Measurements from ENCODE around the gene FNDC3A.

Gene FNDC3A

GRCh38 chr13:49098198-49098597 is 122.5 kb downstream of the FNDC3A start:
- Histone ChIP-seq H3K4me3 (ENCODE audit: low read depth, low read length) (no peak overlapping the region), H3K4me1 (no peaks in the 10 kb centered on the region), H3K9ac (no peak overlapping the region), H3K27me3 (ENCODE audit: control insufficient read depth, insufficient read depth, low read length) (no peaks in the 10 kb centered on the region), H3K4me2 (ENCODE audit: low read length) (no peak overlapping the region), H3K27ac (no peak overlapping the region), H2AFZ (no peak overlapping the region), H3K36me3 (ENCODE audit: control insufficient read depth, insufficient read depth, low read length) (no peaks in the 10 kb centered on the region), H3K9me3 (ENCODE audit: control insufficient read depth, low read length) (no peaks in the 10 kb centered on the region), H3K79me2 (no peaks in the 10 kb centered on the region)
- TF ChIP-seq CTCF (IDR thresholded peaks at IDR 0.05), result no peak

GRCh38 chr13:49098771-49099512 is 123.2 kb downstream of the FNDC3A start:
- H3K4me1 ChIP-seq, result no peaks in the 10 kb centered on the region
- no peak overlapping the region for H3K27ac ChIP-seq
- no peaks in the 10 kb centered on the region for H3K9me3 ChIP-seq (ENCODE audit: control insufficient read depth, low read length)
- no peak overlapping the region for H3K4me2 ChIP-seq (ENCODE audit: low read length)
- H3K9ac ChIP-seq, result no peak overlapping the region
- peak; percentile 19 for TF ChIP-seq CTCF (IDR thresholded peaks at IDR 0.05)
- no peak overlapping the region for H2AFZ ChIP-seq
- H3K27me3 ChIP-seq (ENCODE audit: control insufficient read depth, insufficient read depth, low read length), result no peaks in the 10 kb centered on the region
- H3K79me2 ChIP-seq, result no peaks in the 10 kb centered on the region
- no peak overlapping the region for H3K4me3 ChIP-seq (ENCODE audit: low read depth, low read length)
- no peaks in the 10 kb centered on the region for H3K36me3 ChIP-seq (ENCODE audit: control insufficient read depth, insufficient read depth, low read length)

GRCh38 chr13:49099513-49099877 is 123.8 kb downstream of the FNDC3A start:
- Histone ChIP-seq H3K9ac (no peak overlapping the region), H3K27ac (no peak overlapping the region), H3K27me3 (ENCODE audit: control insufficient read depth, insufficient read depth, low read length) (no peaks in the 10 kb centered on the region), H3K9me3 (ENCODE audit: control insufficient read depth, low read length) (no peaks in the 10 kb centered on the region), H3K4me1 (no peaks in the 10 kb centered on the region), H2AFZ (no peak overlapping the region), H3K79me2 (no peaks in the 10 kb centered on the region), H3K4me2 (ENCODE audit: low read length) (no peak overlapping the region), H3K36me3 (ENCODE audit: control insufficient read depth, insufficient read depth, low read length) (no peaks in the 10 kb centered on the region), H3K4me3 (ENCODE audit: low read depth, low read length) (no peak overlapping the region)
- no peak for TF ChIP-seq CTCF (IDR thresholded peaks at IDR 0.05)

GRCh38 chr13:49100637-49101570 is 125.2 kb downstream of the FNDC3A start:
- Histone ChIP-seq H3K4me2 (ENCODE audit: low read length) (no peak overlapping the region), H3K79me2 (no peaks in the 10 kb centered on the region), H3K36me3 (ENCODE audit: control insufficient read depth, insufficient read depth, low read length) (no peaks in the 10 kb centered on the region), H3K4me1 (no peaks in the 10 kb centered on the region), H3K27ac (no peak overlapping the region), H3K9me3 (ENCODE audit: control insufficient read depth, low read length) (no peaks in the 10 kb centered on the region), H3K27me3 (ENCODE audit: control insufficient read depth, insufficient read depth, low read length) (no peaks in the 10 kb centered on the region), H3K4me3 (ENCODE audit: low read depth, low read length) (no peak overlapping the region), H3K9ac (no peak overlapping the region), H2AFZ (no peak overlapping the region)
- no peak for TF ChIP-seq CTCF (IDR thresholded peaks at IDR 0.05)
